GM19025 (cell line): ENCODE results near the gene LYSMD1.

Source experiments
- ATAC-seq: cut with Tn5 transposase; IDR thresholded peaks from one replicate; pipeline ENCODE4 v1.9.1; 2021; ENCODE audit warnings: mild to moderate bottlenecking, low read depth, moderate library complexity; ENCODE audit not compliant: unreplicated experiment

The LYSMD1 gene

DNA sequence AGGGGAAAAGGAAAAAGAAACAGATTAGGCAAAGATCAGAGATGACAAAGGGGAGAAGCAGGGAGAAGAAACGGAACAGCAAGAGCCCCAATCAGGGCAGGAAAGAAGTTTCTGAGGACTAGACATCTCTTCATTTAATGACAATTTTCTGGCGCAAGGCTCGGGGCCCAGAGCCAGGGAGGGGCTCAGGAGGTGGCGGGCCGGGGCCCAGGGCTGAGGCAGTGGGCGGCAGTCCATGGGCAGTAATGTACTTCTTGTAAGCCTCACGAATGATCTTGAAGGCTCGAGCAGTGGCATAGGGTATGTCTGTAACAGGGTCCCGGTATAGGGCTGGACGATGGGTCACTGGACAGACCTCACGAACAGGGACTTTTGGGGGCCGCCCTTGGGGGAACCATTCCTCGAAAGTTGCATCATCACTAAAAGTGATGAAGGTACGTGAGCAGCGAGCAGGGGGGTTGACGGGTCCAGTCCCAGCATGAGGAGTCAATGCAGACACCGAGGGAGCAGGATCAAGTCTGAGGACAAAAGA is 10.9 kb upstream of the LYSMD1 start:
- no peak for ATAC-seq

DNA sequence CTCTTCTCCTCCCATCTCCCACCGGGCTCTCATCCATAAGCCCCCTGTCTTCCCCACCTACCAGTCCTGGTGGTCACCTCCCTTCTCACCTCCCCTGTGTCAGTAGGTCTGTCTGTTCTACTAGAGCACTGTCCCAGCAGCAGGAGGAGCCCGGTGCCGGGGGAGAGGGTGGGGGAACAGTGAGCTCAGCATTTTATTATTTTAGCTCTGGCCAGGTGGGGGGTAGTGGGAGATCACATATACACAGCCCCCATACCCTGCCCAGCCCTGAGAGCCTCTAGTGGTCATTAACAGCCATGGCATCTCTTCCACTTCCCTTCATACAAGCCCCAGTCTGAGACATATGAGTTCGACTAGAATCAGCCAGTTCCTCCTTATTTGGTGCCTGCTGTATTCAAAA is 10.2 kb upstream of the LYSMD1 start, which contains the start of gene TMOD4:
TMOD4 (minus strand) TSS at position 119 of the 400 bp plus-strand sequence. CDS start 1,106 bp downstream, outside the sequence.
- no peak for ATAC-seq

DNA sequence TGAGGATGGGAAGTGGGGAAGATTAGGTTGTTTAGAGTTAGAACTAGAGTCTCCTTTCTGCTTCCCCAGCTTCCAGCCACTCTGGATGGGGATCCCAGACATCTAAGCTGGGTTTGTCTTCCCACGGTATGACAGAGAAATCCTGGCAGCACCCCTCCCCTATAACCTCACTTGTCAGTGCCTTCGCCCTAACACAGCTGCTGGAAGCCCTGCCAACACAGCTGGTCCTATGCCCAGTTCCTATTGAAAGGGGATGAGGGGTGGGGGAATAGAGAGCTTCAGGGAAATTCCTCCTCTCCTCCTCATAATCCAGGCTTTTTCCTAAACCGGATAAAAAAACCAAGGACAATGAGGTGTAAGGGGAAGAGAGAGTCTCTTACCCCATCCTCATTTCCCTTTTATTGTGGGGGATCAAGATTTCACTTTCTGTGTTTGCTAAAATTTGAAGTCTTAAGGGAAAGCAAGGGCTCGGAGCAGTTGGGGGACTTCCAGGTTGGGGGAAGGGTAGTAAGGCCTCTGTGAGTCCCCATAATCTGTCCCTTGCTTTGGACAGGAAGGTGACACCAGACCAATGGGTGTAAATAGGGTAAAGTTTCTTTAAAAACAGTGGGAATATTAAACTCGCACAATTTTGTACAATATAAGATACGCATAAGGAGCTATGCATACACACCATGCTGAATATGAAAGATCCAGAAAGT is 9.5 kb upstream of the LYSMD1 start:
- no peak for ATAC-seq

DNA sequence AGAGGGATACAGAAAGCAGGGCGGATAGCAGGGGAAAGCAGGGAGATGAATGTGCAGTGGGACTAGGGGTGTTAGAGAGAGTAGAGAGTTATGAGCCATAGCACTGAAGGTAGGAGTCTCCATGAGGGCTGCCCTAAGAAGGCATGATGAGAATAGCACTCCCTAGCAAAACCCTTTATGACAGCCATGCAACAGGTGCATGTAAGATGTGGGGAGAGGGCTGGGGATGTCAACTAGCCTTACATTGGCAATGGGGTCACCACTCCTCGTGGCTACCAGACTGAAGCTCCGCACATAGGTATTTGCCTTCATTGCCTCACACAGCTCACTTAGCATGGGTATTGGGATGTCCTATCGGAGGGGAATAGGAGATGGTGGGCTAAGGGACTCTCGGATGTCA is 5.5 kb upstream of the LYSMD1 start:
- no peak for ATAC-seq

DNA sequence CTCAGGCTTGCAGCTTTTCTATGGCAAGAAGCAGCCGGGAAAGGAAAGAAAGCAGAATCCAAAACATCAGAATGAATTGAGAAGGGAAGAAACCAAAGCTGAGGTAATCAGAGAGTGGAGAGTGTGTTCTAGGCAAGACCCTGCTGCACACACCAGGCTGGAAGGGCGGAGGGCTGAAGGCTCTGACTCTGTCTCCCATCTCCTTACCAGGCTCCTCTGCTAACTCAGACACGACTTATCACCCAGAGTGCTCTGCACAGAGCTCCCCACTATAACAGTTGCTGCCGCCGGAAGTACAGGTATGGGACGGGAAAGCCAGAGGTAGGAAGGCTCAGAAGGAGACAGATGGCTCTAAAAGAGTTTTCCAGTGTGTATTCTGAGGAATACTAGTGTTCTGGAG is 1.4 kb upstream of the LYSMD1 start:
- ATAC-seq = no peak

DNA sequence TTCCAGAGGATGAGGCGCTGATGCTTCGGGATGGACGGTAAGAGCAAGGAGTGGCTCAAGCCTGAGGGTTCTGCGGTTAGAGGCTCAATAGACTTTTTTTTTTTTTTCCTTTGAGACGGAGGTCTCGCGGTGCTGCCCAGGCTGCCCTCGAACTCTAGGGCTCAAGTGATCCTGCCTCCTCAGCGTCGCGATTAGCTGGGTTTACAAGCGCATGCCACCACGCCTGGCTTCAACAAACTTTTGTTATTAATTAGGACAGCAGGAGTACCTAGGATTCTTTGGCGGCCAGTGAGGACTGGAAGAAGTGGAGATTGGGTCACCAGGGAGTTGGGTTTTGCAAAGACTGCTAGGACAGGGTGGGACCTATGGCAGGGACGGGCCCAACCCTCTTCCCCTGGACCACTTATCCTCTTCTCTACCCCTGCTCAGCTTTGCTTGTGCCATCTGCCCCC is 829 bp upstream of the LYSMD1 start:
- no peak for ATAC-seq

DNA sequence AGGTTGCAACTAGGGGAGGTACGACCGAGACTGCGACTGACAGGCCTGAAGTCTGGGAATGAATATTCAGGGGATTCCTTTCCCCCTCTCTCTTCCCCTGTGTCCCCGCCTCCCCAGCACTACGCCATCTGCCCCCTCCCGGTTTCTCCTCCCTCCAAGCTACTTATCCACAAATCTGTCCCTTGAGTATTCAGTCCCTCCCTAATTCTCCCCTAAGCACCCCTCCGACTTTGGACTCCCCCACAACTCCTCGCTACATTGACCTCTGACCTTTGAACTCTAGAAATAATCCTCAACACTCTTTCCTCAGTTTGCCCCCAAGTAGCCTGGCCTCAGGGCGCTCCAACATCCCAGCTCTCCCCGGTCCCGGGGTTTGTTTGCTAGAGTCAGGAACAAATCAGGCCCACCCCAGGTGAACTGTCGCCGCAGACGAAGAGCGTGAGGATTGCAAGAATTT is 393 bp downstream of the LYSMD1 start:
- no peak for ATAC-seq

DNA sequence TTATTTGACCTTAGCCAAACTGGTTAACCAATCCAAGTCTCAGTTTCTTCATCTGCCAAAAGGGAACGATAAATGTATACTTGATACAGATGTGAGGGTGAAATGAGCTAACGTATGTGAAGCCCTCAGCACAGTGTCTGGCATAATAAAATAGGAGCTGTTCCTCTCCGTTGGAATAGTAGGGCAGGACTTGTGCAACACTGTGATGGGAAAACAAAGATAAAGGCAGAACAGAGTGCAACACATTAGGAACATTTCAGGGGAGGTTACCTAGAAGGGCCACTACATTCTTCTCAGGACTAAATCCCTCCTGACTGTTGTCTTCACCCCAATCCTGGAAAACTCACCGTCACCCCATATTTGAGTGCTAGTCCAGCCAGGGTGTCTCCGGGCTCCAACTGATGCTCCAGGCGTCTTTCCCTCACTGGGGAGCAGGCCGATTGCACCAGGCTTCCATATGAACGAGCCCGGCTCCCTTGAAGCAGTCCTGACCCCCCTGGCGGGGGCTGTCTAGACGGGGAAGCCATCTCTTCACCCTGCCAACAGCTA is 896 bp downstream of the LYSMD1 start:
- ATAC-seq = no peak

DNA sequence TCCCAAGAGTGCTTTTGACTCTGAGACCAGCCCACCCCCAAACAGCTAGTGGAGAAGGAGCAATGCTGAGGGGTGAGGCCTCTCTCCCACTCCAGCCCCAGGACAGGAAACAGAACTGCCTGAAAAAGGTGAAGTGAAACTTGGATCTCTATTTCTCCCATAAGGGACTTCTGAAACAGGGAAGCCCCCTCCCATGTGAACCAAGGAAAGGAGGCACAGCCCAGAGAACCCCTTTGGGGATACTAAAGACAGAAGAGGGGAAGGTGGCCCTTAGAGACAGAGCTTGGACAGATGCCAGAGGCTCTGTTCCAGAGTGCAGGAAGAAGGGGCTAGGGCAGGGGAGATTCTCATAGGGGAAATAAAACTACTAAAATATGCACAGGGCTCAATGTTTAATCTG is 6.3 kb downstream of the LYSMD1 start:
- no peak for ATAC-seq

DNA sequence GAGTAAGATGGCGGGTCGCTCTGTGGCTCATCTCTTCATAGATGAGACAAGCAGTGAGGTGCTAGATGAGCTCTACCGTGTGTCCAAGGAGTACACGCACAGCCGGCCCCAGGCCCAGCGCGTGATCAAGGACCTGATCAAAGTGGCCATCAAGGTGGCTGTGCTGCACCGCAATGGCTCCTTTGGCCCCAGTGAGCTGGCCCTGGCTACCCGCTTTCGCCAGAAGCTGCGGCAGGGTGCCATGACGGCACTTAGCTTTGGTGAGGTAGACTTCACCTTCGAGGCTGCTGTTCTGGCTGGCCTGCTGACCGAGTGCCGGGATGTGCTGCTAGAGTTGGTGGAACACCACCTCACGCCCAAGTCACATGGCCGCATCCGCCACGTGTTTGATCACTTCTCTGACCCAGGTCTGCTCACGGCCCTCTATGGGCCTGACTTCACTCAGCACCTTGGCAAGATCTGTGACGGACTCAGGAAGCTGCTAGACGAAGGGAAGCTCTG is 6.9 kb downstream of the LYSMD1 start:
- ATAC-seq = no peak

DNA sequence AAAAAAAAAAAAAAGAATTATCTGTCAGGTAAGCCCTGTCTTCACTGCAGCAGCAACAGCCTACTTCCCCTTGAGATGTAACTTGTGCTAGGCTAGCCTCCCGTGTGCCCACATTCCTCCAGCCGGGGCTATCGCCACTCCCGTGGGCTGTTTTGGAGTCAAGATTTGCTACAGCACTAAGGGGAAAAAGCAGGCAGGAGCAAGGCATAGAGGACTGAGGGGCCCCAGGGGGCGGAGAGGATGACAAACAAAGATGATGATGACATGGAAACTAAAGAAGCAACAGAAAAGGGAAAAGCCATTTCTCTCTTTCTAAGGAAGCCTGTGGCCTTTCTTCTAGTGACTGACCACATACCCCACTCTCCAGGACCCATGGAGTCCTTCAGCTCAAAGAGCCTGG is 7.4 kb downstream of the LYSMD1 start:
- no peak for ATAC-seq

DNA sequence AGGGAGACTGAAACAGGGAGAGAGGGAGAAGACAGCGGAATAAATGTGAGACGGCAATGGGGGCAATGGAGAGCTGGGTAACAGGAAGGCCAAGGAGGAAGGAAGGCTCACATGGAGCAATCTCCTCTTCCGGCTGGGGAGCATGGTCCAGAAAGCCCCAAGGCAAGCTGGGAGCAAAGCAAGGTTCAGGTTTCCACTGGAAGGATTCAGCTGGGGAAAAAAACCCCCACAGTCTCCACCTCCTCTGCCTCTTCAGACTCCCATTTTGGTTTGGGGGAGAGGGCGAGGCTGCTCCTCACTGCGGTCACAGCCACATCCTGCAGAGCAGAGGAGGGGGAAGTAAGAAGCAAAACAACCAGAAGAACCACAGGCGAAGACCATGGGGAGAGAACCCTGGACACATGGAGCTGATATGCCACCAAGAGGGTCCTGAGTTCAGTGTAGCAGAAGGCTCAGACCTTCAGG is 8.6 kb downstream of the LYSMD1 start:
- ATAC-seq = no peak

DNA sequence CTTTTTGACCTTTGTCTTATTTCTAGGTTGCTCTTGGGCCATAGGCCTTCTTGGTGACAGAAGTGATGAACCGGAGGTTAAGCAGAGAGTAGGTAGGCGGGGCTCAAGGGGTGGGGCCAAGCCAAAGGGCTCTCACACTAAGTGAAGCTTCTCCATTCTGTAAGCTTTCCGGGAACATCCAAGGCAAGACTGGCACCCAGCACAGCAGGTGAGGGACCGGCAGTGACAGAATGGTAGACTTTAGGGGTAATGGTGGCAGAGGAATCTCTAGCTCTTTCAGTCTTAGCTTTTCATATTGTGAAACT is 9.2 kb downstream of the LYSMD1 start, which contains the start of gene TNFAIP8L2:
TNFAIP8L2 (plus strand) TSS at position 135 of the 305 bp plus-strand sequence. CDS start 2,049 bp downstream, outside the sequence.
- peak; percentile 49 for ATAC-seq

DNA sequence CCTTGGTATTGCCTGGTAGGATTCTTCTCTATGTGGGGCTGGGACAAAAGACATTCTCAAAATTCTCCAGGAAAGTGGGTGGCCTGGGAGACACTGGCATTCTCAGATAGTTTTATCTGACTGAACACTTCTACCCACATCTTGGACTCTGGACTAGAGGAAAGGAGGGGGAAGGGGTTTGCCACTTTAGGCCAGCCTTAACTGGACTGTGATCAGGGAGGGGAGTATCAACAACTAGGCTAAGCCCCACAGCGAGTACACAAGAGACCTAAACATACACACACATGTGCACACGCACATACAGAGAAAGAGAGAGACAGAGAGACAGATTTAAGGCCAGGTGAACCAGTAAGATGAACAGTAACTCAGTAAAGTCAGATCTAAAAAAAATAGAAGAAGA is 18.0 kb downstream of the LYSMD1 start:
- ATAC-seq = no peak

DNA sequence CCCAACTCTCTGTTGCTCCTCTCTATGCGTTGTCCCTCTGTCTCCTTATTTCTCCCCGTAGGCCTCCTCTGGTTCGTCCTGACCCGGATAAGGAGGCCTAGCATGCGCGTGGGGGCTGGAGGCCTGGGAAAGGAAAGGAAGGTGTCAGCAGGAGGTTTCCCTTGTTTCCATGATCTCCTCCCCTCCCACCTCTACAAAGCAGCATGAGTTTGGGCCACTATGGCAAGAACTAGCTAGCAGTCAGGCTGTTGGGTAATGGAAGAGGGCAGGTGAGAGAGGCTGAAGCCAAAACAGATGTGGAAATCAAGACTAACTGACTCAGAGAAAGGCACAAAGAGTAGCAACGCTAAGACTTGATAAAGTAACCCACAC is 18.6 kb downstream of the LYSMD1 start:
- ATAC-seq = no peak

DNA sequence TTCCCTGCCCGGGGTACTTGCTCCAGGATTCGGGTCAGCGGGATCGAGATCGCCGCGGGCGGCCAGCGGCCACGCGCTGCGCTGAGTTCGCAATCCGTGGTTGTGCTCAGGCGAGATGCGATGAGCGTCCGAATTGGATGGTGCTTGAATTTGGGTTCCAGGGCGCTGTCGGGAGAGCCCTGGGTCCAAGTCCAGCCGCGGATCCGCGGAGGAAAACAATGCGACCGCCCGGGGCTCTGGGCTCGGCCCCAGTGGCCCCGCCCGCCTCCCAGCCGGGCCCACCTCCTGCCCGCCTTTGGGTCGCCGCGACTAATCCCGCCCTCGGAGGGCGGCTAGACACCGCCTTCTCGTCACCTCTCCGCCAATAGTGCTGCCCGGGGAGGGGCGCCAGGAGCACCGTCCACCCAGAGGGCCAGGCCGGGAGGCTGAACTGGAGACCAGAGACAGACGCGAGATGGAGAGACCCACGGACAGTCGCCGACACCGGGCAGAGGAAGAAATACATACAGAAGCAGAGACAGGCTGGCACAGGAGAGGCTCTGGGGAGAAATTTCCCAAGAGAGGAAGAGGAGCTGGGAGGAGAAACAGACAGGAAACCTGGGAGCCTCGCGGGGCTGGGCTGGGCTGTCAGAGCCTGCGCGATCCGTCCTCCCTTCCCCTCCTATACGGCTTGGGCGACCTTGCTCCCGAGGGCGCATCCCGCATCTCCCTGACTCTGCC is 19.1 kb downstream of the LYSMD1 start, which contains the start of gene SEMA6C:
SEMA6C (minus strand) TSS at position 220 of the 720 bp plus-strand sequence. CDS start 4,010 bp downstream, outside the sequence.
- peak; percentile 100 for ATAC-seq

DNA sequence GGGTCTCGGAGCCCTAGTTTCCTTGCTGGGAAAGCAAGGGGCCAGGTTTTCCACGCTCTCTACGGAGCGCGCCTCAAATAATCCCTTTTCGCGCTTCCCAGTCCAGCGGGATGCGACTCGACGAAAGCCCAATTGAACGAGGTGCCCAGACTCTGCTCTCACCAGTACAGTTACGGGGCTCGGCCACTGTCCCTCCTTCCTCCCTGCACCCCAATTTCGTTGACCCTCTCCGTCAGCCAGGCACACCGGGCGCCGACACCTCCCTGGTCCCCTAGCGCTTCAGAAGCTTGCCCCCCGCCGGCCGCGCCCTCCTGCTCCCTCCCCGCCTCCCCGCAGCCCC is 19.7 kb downstream of the LYSMD1 start:
- ATAC-seq = peak; percentile 4

DNA sequence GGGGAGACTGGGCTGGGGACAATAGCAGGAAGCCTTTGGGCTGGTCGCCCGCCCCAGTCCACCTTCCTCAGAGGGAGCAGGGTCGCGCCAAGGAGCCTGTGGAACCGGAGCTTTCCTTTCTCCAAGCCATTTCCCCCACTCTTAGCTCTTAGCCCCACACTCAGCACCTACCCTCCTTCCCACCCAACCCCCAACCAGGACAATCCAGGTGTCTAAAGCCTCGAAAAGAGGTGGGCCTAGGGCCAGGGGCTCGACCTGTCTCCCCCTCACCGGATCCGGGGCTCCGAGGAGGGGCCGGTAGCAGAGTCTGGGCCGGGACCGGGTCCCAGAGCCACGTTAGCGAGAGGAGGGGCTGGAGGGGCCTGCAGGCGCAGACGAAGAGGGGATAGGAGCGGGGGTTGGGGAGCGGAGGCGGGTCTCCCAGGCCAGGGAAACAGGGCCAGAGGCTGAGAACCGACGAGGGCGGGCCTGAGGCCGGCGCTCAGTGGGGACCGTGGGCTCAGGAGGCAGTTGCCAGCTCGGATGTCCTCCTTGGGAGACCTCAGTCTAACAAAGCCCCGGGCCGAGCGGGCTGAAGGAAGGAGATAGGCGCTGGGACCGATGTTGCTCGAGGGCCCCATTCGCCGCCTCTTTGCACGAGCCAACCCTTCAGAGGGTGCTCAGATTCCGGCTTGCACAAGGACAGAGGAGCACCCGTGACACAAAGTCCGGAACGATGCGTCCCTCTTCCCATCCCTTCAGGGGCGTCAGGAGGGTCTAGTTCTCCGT is 20.2 kb downstream of the LYSMD1 start:
- ATAC-seq = no peak

DNA sequence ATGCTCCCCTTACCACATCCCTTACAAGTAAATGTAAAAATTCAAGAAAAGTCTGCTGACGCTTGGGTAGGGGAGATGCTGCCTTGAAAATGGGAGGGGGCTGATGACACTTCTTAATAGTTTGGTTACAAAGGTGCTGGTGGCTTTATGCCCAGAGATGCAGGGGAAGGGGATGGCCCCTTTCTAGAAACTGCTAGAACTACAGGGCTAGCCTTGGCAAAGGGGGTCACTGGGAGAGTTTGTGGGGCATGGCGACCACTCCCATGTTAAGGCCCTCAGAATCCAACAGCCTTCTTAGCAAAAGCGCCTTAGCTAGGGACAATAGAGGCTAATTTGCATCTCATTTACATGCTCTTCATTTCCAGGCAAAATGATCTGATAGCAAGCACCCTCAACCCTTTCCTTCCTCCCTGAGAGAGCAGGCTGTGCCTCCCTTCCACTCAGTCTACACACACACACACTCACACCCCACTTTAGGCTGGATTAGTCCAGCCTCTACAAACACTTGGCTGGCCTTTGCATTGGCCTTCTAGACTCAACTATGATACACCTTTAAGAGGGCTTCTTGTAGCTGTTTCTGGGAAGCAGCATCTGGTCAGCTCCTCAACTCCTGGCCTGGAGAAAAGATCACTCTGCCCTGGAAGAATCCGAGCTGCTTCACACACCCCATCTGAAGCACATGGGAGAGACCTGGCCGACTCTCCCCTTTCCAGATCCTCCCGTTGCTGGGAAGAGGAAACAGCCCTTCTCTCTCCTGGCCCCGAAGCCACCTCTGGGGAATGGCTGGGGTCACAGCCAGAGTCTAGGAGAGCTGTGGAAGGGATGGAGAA is 21.0 kb downstream of the LYSMD1 start:
- no peak for ATAC-seq

DNA sequence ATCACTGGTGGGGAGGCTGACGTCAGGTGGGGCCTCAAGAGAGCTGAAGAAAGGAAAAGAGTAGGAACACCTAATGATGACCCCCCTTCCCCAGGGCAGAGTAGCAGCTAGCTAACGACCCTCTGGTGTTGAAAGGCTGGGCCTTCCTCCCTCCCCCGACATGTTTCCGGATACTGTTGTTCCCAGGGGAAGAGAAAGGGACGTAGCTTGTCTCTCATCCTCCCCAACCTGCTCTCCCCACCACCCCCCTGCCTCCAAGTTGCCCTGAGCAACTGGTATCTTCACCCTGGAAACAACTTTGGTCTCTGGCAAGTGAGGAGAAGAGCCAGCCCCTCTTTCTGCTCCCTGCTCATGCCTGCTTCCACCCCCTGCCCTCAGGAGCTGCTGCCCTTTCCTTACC is 21.7 kb downstream of the LYSMD1 start:
- no peak for ATAC-seq
